Measurements from ENCODE around the gene PRELP.
"Not testable (repeated sequence)": the region's sequence is repeated elsewhere in the genome, so short reads cannot be mapped to it uniquely, and the experiment has no call there.

Gene PRELP

DNA sequence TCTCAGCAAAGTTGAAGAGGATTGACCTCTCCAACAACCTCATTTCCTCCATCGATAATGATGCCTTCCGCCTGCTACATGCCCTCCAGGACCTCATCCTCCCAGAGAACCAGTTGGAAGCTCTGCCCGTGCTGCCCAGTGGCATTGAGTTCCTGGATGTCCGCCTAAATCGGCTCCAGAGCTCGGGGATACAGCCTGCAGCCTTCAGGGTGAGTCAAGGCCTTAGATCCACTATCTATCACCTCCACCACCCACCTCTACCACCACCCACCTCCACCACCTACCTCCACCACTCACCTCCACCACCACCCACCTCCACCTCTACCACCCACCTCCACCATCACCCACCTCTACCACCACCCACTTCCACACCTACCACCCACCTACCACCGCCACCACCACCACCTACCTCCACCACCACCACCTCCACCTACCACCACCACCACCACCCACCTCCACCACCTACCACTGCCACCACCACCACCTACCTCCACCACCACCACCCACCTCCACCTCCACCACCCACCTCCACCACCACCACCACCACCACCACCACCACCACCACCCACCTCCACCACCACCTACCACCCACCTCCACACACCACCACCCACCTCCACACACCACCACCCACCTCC is 24.2 kb downstream of the PRELP start:
- DNase-seq (ENCODE audit: extremely low spot score, insufficient read length, low read depth) (no peak), FAIRE-seq (no peak)

DNA sequence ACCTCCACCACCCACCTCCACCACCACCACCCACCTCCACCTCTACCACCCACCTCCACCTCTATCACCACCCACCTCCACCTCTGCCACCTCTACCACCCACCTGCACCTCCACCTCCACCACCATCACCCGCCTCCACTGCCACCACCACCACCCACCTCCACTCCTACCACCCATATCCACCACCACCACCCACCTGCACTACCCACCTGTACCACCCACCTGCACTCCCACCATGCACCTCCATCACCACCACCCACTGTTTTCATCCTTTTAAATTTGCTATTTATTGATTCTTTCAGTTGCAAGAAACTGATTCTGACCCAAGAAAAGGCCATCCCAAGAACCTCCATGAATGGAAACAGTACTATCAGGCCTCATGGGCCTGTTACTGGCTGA is 24.7 kb downstream of the PRELP start:
- DNase-seq (ENCODE audit: extremely low spot score, insufficient read length, low read depth) (no peak), FAIRE-seq (no peak)

DNA sequence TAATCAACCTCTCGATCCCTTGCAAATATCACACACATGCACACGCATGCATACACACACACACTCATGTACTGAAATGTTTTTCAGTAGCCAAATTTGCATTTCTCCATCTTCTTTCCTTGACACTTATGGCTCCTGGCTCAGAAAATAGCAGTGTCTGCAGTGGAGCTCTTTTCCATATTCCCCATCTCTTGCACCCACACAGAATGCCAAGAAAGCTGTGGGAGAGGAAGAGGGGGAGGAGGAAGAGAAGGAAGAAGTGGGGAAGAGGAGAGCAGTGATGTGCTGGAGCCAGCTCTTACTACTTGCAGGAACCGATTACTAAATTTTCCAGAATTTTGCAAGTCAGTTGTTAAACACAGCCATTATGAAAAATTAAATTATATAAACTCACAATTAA is 28.2 kb downstream of the PRELP start:
- DNase-seq (ENCODE audit: extremely low spot score, insufficient read length, low read depth) (no peak), FAIRE-seq (no peak)

DNA sequence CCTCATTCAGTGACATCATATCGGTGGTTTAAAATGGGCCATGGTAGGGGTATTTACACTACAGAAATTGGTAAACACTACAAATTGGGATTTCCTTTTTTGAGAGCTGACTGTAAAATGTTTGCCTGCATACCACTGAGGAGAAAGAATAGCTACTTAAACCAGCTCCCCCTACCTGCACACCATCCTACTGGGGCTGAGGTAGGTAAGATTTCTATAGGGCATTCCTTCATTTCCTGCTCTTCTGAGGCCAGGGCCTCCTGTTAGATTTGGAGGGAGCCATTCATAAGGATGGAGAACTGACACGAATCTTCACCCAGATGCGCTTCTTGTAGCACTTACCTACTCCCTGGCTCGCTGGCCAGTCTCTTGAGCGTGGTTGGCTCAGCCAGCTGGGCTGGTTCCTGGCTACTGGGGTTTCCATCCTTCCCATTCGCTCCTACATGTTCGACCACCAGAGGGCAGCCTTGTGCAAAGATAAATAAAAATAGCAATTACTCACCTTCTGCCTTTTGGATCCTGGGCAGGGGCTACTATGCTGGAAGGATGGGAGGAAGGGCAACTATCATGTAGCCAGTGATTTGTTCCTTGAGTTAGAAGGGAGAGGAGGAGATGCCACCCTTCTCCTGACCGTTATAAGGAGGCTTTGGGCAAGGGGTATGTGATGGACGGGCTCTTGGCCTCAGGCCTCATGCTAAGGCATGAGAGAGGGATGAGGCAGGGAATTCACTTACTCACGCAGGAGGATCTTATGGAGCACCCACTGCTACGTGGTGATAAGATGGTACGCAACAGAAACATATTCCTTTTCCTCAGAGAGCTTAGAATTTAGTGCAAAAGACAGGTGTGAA is 29.0 kb downstream of the PRELP start:
- FAIRE-seq (peak; percentile 77), DNase-seq (ENCODE audit: extremely low spot score, insufficient read length, low read depth) (peak; percentile 44)

DNA sequence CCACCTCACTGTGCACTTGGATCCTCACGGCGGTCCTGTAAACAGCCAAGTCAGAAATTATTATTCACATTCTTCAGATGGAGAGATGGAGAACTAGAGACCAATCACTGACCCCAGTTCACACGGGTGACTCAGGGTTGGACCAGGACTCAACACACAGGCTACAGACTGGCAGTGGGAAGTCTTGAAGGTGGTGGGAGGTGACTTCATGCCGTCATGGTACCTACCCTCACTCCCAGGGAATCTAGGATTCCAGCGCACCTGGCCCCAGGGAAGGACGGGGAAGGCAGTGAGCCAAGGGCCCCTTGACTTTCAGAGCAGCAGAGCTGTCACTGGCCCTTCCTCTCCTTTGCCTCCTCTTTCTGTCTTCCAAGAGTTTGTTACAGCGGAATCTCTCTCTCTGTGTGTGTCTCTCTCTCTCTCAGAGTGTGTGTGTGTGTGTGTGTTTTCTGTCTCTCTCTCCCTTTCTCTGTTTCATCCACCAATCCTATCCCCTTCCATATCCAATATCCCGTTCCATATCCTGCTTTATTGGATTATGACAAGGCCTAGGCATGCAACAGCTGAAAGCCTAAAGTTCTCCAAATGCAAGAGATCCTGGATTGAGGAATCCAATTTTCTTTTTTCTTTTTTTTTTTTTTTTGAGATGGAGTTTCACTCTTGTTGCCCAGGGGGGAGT is 30.1 kb downstream of the PRELP start:
- FAIRE-seq (no peak), DNase-seq (ENCODE audit: extremely low spot score, insufficient read length, low read depth) (no peak)

DNA sequence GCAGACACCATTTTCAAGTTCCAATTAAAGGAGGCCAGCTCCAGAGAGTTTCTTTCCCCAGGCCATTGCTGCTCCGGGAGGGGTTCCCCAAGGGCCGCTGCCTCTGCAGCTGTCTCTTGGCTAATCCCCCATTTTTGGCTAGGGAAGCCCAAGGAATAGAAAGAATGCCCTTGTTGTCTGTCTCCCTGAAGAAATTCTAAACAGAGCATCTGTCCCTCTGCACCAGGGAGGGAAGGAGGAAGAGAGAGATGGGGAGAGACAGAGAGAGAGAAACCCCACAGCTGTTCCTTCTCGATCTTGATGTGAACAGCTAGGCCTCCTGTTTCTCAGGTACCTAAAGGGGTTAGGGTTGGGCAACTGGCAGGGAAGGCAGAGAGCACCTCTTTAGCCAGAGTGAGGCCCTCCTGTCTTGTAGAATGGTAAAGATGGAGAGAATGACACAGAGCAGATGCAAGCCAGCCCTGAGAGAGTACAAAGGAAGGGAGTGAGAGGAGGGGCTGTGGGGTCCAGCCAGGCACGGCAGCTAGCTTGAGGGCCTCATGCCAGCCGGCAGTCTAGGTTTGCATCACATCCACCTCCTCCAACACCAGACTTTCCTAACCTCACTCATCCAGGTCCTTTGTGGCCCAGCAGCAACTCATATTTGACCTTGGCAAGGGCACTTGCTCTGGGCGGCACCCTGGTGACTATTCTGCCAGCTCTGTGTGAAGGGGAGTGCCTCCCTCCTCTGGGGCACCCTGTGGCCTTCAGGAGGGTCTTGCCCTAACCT is 31.4 kb downstream of the PRELP start:
- DNase-seq (ENCODE audit: extremely low spot score, insufficient read length, low read depth) (no peak), FAIRE-seq (no peak)

DNA sequence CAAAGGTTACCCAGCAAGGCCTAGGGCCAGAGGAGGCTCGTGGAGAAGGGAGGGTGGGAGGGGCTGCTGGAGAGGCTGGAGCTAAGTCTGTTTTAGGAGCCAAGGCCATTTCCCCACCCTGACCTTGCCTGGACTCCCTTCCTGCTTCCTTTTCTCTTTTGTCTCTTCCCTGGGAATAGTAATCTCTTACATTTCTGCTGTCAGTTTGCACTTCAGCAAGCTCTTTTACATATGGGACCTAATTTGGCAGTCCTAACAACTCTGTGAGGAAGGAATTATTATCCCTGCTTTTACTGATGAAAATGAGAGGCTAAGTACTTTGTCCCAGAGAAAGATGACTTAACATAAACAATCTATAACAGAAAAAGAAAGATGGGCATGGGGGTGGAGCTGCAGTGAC is 32.2 kb downstream of the PRELP start:
- no peak for DNase-seq (ENCODE audit: extremely low spot score, insufficient read length, low read depth)
- FAIRE-seq: no peak

DNA sequence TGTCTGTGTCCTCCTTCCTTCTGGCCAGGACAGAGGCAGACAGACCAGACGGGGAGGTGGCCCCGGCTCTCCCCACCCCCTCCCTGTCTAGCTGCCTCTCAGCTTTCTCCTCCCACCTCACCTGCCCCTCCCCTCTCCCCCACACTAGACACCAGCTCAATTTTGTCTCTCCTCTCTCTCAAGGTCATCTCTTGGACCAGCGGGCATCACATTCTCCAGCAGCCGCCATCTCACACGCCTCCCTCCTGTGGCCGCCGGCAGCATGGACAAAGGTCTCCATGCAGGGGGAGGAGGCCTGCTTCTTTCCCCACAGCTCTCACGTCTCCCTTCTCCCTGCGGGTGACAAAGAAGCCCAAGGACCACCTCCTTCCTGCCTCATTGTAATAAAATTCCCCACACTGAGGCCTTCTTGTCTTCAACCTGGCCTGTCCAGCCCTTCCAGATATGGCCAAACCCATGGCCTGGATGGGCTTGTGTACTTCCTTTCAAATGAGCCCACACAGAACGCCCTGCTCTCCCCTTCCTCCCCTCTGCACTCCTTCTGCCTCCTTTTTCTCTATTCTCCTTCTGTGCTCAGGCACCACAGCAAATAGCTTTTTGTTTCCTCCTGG is 33.0 kb downstream of the PRELP start:
- FAIRE-seq (no peak), DNase-seq (ENCODE audit: extremely low spot score, insufficient read length, low read depth) (no peak)

DNA sequence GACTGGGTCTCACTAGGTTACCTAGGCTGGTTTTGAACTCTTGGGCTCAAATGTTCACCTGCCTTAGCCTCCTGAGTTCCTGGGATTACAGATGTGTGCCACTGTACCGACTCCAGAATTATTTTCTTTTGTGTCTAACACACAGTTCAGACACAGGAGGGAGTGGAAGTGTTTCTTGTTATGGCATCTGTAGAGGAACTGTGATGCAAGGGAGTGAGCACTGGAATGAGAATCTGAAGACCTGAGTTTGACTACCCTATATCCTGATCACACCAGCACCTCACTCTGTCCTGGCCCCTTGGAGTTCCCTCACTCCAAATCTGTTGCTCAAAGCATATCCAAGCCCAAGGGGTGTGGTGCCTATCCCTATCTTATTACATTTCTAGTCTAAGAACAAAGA is 33.5 kb downstream of the PRELP start:
- no peak for FAIRE-seq
- DNase-seq (ENCODE audit: extremely low spot score, insufficient read length, low read depth): no peak

DNA sequence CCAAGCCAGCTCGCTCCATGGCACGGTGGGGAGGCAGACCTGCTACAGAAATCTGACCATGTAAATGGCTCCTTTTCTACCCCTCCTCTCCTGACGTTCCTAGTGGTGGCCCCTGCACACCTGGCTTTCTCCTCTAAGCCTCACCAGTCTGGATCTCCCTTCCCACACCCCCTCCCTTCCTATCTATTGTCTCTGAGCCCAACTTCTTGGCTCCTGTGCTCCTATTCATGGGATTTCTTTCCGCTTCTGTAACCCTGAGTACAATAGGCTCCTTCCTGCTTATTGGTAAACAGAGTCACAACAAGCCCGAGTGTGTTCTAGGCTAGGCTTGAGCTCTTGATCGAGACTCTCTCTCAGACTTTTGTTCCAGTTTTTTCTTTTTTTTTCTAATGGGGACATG is 35.9 kb downstream of the PRELP start:
- DNase-seq (ENCODE audit: extremely low spot score, insufficient read length, low read depth): no peak

DNA sequence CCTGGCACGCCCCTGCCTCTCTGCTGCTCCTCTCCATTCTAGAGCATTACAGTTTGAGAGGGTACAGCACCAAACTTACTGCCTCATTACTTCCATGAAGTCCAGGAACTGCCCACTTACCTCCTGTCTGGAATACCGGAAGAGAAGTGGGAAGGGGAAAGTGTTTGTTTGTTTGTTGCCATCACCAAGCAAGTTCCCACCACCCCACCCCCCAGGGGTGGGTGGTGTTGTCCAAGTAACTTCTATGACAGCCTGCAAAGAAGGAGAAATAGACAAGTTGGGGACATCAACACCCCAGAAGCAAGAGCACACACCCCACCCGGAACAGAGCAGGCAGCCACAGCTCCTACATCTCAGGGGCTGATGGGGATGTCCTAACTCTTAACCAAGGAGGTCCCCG is 36.3 kb downstream of the PRELP start:
- FAIRE-seq (no peak), DNase-seq (ENCODE audit: extremely low spot score, insufficient read length, low read depth) (no peak)

More for the DNA sequence above, 35.9 kb downstream of the PRELP start:
- no peak for FAIRE-seq

DNA sequence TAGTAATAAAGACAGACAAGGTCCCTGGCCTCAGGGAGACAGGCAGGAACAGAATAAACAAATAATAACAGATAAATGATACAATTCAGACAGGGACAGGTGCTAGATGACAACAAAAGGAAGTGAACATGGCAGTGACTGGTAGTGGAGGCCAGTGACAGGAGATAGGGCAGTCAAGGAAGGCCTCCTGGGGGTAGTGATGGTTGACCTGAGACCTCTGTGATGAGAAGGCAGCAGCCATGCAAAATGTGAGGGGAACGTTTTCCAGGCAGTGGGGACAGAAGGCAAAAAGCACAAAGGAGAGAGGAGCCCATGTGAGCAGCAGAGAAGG is 36.9 kb downstream of the PRELP start:
- no peak for FAIRE-seq

DNA sequence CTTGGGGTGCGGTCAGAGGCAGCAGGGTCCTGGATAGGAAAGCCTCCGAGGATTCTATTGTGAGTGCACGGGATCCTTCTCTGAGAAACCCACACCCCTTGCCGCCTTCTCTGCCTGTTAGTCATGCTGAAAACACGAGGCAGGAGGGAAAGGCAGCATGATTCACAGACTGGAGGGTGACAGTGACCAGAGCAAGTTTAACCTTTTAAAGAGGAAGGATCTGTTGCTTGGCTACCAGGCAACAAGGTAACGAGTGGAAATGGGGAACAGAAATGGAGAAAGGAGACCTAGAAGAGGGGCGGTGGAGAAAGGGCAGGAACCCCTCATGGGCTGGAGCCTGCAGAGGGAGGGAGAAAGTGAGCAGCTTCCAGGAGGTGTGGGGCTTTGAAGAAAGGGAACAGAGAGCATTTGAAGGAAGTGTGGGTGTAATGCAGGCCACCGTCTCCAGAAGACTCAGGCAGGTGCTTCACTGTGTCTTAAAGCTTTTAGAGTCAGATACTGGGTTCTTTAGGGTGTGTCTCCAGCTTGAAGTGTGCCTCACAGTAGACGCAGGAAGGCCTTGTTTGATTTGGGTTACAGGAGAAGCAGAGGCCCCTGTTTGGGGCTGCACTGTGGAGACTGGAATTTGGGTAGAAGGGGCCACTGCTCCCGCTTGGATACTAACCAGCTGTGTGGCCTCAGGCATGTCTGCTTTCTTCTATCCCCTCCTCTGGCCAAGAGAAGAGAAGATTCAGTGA is 37.4 kb downstream of the PRELP start:
- FAIRE-seq: no peak
- DNase-seq (ENCODE audit: extremely low spot score, insufficient read length, low read depth): no peak

More for the DNA sequence above, 36.9 kb downstream of the PRELP start:
- DNase-seq (ENCODE audit: extremely low spot score, insufficient read length, low read depth): no peak

DNA sequence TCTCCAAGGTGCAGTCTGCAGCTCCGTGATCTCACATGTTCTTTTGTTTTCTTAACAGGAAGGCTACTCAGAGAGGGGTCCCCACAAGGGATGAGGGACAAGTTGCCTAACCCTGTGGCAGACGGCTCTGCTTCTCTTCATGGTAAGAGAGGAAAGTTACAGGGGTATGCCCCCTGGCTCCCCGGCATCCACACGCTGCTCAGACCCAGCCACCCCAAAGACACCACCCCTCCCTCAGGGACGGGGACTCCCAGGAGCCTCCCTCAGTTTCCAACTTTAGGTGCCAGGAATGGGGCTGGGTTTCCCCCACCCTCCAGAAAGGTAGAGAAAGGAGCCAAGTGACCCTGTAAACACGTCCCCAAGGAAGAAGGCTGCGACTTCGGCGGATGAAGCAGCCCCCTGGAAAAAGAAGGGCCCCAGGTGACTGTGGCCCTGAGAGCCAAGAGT is 38.0 kb downstream of the PRELP start:
- DNase-seq (ENCODE audit: extremely low spot score, insufficient read length, low read depth): no peak
- no peak for FAIRE-seq

DNA sequence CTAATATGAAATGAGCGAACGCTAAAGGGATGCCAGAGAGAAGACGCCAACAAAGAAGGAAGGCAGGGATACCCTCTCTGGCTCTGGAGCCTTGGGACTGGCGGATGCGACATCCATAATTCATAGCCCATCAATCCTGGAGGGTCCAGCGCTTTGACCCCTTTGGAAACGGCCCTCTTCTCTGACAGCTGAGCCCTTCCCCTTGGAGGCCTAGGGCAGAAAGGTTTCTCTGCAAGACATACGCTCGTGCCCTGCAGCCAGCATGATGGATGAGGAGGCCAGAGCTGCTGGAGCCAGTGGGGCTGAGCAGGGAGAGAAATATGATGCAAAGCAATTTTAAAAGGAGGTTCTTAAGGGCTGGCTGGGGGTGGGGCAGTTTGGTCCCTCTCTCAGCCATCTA is 40.6 kb downstream of the PRELP start:
- DNase-seq (ENCODE audit: extremely low spot score, insufficient read length, low read depth): no peak

DNA sequence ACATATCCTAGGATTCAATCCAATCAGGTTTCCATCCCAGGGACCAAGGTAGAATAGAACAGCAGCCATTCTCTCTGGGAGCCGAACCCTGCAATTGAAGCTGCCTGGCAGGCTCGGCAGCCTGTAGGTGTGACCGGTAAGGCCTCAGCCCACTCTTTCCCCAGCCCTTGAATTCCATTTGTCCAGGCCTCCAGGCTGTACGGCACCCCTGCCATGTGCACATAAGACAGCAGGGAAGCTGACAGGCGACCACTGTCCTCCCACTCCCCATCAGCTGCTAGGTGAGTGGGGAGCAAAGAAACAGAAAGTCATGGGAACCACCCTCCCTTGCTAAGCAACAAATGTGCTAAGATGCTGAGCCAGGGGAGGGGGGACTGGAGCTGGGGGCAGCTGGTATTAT is 41.3 kb downstream of the PRELP start:
- DNase-seq (ENCODE audit: extremely low spot score, insufficient read length, low read depth): no peak
- no peak for FAIRE-seq

More for the DNA sequence above, 40.6 kb downstream of the PRELP start:
- no peak for FAIRE-seq

DNA sequence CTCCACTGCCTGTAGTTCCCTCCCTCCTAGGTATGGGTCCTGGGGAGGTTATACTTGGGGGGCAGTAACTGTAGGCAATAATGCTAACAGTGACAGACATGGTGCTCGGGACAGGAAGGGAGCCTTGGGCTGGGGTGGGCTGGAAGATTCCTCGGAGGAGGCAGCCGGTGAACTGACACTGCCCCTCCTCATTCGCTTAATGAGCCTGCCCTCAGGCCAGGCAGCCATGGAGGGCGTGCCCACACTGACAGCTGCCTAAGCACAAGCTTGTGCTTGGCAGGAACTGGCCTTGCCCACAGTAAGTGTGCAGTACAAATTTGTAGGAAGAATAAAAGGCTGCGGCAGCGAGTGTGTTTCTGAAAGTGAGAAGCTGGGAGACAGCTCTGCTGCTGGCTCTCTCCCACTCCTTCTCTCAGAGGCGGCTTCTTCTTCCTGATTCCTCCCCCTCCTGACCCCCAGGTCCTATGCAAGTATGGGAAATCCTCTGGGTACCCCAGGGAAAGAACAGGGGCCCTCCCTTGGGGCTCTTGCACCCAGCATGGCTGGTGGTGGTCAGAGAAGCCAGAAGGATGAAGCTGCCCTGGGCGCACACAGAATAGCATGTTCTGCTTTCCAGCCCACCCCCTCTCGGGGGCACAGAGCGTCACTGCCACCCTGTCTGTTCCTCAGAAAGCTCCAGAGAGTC is 42.0 kb downstream of the PRELP start:
- no peak for DNase-seq (ENCODE audit: extremely low spot score, insufficient read length, low read depth)
- no peak for FAIRE-seq

DNA sequence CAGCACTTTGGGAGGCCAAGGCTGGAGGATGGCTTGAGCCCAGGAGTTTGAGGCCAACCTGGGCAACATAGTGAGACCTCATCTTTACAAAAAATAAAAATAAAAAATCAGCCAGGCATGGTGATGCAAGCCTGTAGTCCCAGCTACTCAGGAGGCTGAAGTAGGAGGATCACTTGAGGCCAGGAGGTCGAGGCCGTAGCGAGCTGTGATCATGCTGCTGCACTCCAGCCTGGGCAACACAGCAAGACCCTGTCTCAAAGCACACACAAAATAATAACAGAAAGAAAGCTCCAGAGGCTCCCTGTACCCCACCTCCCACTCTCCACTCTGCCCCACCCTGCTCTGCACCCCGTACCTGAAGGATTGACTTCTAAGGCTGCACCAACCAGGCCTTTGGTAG is 42.5 kb downstream of the PRELP start:
- DNase-seq (ENCODE audit: extremely low spot score, insufficient read length, low read depth); FAIRE-seq: not testable (repeated sequence)

DNA sequence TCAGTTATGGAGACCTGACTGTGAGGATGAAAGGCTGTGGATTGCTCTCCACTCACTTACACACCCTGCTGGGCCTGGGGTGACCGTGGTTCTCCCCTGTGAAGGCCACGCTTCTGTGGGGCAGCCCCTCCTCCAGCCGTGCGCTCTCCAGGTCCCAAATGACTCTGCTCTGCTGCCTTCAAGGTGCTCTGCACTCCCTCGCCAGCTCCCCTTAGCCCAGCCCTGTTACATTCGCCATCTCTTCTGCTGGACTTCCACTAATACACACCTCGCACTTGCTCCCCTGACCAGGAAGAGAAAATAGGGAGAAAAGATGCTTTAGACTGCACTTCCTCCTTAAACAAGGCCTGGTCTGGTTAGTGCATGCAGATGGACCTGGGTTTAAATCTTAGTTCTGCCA is 42.9 kb downstream of the PRELP start:
- no peak for FAIRE-seq
- DNase-seq (ENCODE audit: extremely low spot score, insufficient read length, low read depth): no peak
